ENCODE measurements around the gene LIFR.
"Not testable (repeated sequence)": the region's sequence is repeated elsewhere in the genome, so short reads cannot be mapped to it uniquely, and the experiment has no call there.

Gene LIFR

GRCh38 chr5:38576442-38576841 is 20.0 kb upstream of the LIFR start:
- no peak for TF ChIP-seq CTCF (IDR thresholded peaks at IDR 0.05; ENCODE audit: control insufficient read depth, insufficient read depth, low read depth, low read length, missing control alignments)
- DNase-seq (ENCODE audit: low read depth), result no peak
- no peak overlapping the region for H3K4me3 ChIP-seq (ENCODE audit: control insufficient read depth, low read depth, low read length)

DNA sequence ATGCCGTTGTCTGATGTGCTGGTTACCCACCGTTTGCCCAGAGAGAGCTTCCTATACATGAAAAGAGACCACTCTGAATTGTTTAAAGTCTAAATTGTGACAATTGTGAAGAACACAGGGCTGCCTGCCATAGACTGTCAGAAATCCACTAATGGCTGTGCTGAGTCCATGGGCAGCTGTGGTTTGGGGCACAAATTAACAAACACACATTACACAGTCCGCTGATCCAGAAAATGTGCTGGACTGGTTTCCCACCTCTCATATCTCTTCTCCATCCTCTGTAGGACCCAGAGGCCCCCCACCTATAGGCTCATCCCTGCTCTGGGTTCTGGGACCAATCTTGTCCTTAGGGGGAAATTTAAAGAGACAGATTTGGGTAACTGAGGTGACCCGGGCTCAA is 19.0 kb upstream of the LIFR start:
- H3K4me3 ChIP-seq (ENCODE audit: control insufficient read depth, low read depth, low read length), result no peak overlapping the region
- no peak for DNase-seq (ENCODE audit: low read depth)
- no peak for TF ChIP-seq CTCF (IDR thresholded peaks at IDR 0.05; ENCODE audit: control insufficient read depth, insufficient read depth, low read depth, low read length, missing control alignments)

- no peak for TF ChIP-seq CTCF (IDR thresholded peaks at IDR 0.05; ENCODE audit: control insufficient read depth, insufficient read depth, low read depth, low read length, missing control alignments)
- H3K4me3 ChIP-seq (ENCODE audit: control insufficient read depth, low read depth, low read length), result no peak overlapping the region
- no peak for DNase-seq (ENCODE audit: low read depth)
Measured at GRCh38 chr5:38574009-38574408, 17.6 kb upstream of the LIFR start.

GRCh38 chr5:38573521-38573920 is 17.1 kb upstream of the LIFR start:
- DNase-seq (ENCODE audit: low read depth), result no peak
- no peak for TF ChIP-seq CTCF (IDR thresholded peaks at IDR 0.05; ENCODE audit: control insufficient read depth, insufficient read depth, low read depth, low read length, missing control alignments)
- H3K4me3 ChIP-seq (ENCODE audit: control insufficient read depth, low read depth, low read length), result no peak overlapping the region

DNA sequence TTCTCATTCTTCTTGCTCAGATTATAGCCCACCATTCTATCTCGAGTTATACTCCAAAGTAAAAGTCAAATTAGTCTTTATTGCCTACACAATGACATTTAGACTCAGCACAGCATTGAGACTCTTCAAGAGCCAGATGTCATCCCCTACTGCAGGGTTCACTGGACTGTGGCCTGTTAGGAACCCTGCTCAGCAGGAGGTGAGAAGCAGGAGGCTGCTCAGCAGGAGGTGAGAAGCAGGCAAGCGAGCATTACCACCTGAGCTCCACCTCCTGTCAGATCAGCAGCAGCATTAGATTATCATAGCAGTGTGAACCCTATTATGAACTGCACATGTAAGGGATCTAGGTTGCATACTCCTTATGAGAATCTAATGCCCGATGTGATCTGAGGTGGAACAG is 12.7 kb upstream of the LIFR start:
- DNase-seq (ENCODE audit: low read depth), result no peak
- no peak overlapping the region for H3K4me3 ChIP-seq (ENCODE audit: control insufficient read depth, low read depth, low read length)
- TF ChIP-seq CTCF (IDR thresholded peaks at IDR 0.05; ENCODE audit: control insufficient read depth, insufficient read depth, low read depth, low read length, missing control alignments), result no peak

DNA sequence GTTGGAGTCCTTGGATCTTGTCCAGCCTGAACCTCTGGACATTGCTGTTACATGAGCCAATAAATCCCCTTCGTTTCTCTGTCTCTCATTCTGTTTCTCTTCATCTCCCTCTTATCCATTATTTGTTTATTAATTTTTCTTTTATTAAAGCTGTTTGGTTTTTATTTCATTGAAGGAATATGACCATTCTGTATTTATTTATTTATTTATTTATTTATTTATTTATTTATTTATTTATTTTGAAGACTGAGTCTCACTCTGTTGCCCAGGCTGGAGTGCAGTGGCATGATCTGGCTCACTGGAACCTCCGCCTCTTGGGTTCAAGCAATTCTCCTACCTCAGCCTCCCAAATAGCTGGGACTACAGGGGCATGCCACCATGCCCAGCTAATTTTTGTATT is 10.9 kb upstream of the LIFR start:
- H3K4me3 ChIP-seq (ENCODE audit: control insufficient read depth, low read depth, low read length); DNase-seq (ENCODE audit: low read depth): not testable (repeated sequence)

DNA sequence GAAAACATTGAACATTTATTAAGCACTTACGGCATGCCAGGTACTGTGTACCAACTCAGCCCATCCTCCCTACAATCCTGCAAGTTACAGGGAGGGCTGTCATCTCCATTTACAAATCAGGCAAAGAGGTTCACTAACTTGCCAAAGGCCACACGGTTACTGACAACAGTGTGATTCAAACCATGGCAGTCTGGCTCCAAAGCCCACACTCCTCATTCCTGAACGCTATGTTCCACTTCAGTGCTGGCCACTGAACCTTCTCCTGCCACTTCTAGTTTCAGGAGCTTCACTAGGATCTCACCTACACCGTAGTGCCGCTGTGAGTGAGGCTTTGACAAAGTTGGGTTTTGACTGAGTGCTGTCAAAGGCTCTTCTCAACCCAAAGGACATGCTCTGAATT is 7.2 kb upstream of the LIFR start:
- DNase-seq (ENCODE audit: low read depth), result no peak
- no peak overlapping the region for H3K4me3 ChIP-seq (ENCODE audit: control insufficient read depth, low read depth, low read length)

More for the DNA sequence above, 7.2 kb upstream of the LIFR start:
- TF ChIP-seq CTCF (IDR thresholded peaks at IDR 0.05; ENCODE audit: control insufficient read depth, insufficient read depth, low read depth, low read length, missing control alignments), result no peak
